Activated CD8-positive, alpha-beta T cell treated with anti-CD3 and anti-CD28 coated beads, Interleukin-2, amount 10 ng/mL, durations not matched to agents 7 days and 5 days (primary cell): ENCODE measurements around the gene LSM14A. TPM values are rescaled to one million over a fixed set of nuclear protein-coding genes. Genes with fewer than 3 reads are reported as not detected.

Source experiments
- ATAC-seq: fragments of 150-1000 bp; cut with Tn5 transposase; one replicate; pipeline ENCODE4 v1.10.0; 2021; ENCODE audit warnings: moderate library complexity
- CTCF ChIA-PET: fragments of 350-600 bp; sonication (Branson Sonifier 250); formaldehyde crosslinking; loops from one replicate; lab custom pipeline; 2021; ENCODE audit warnings: antibody characterized with exemption; lab: Charles Lee
- POLR2A ChIA-PET: fragments of 350-600 bp; sonication (Branson Sonifier 250); formaldehyde crosslinking; loops from one replicate; lab custom pipeline; 2021; ENCODE audit warnings: antibody characterized with exemption; lab: Charles Lee
- DNase-seq: peaks from one replicate; pipeline ENCODE4 v3.0.0-alpha.2; 2020
- H3K27ac Mint-ChIP-seq: one replicate; pipeline ENCODE4 v1.8.0; 2021; ENCODE audit warnings: mild to moderate bottlenecking, mixed read lengths
- H3K27me3 Mint-ChIP-seq: one replicate; pipeline ENCODE4 v1.8.0; 2021; ENCODE audit warnings: low read depth, mixed read lengths
- H3K36me3 Mint-ChIP-seq: one replicate; pipeline ENCODE4 v1.8.0; 2021; ENCODE audit warnings: low read depth, mixed read lengths
- H3K4me1 Mint-ChIP-seq: one replicate; pipeline ENCODE4 v1.8.0; 2021; ENCODE audit warnings: low read depth, mixed read lengths
- H3K4me3 Mint-ChIP-seq: one replicate; pipeline ENCODE4 v1.8.0; 2021; ENCODE audit warnings: mild to moderate bottlenecking, mixed read lengths
- H3K9me3 Mint-ChIP-seq: one replicate; pipeline ENCODE4 v1.8.0; 2022; ENCODE audit warnings: mixed read lengths; ENCODE audit not compliant: insufficient read depth
- total RNA-seq, 2 experiments: library from RNA; stranded (reverse); gene quantifications; one replicate each; pipeline ENCODE4 v1.2.3, GENCODE V29; 2021

Gene LSM14A
- total RNA-seq, 2 experiments from 2014 or later = 133 to 139 TPM

- Mint-ChIP-seq H3K27ac (peak overlapping the region; percentile 71), H3K27me3 (no peaks in the 10 kb centered on the region), H3K36me3 (peaks cover 69% of the 10 kb centered on the region), H3K4me3 (no peak overlapping the region), H3K4me1 (peaks cover 40% of the 10 kb centered on the region), H3K9me3 (no peaks in the 10 kb centered on the region)
- ATAC-seq = no peak
- POLR2A ChIA-PET = no interaction called here
- CTCF ChIA-PET = interaction anchor here (1.0 to 1.5 kb wide), 4 partner anchors 11 to 128 kb away, joined by 3 to 9 read pairs (median 6); no protein-coding TSS in a partner anchor
- no peak for DNase-seq
These were observed 46.5 kb downstream of the LSM14A start for GRCh38 chr19:34218818-34219164.

GRCh38 chr19:34220472-34221063, 48.3 kb downstream of the LSM14A start:
- Mint-ChIP-seq H3K4me3 (no peak overlapping the region), H3K4me1 (peaks cover 47% of the 10 kb centered on the region), H3K9me3 (no peaks in the 10 kb centered on the region), H3K36me3 (peaks cover 75% of the 10 kb centered on the region), H3K27ac (no peak overlapping the region), H3K27me3 (no peaks in the 10 kb centered on the region)
- peak; percentile 38 for ATAC-seq
- POLR2A ChIA-PET = no interaction called here
- CTCF ChIA-PET = interaction anchor here (0.7 to 1.5 kb wide), 9 partner anchors 8 to 114 kb away, joined by 3 to 7 read pairs (median 4); no protein-coding TSS in a partner anchor
- DNase-seq = peak; percentile 72

- CTCF ChIA-PET = interaction anchor here (0.5 to 1.1 kb wide), 6 partner anchors 11 to 280 kb away, joined by 3 to 4 read pairs (median 4); no protein-coding TSS in a partner anchor
- POLR2A ChIA-PET = interaction anchor here (0.7 to 1.0 kb wide), 2 partner anchors 35 to 51 kb away, joined by 3 read pairs; partner anchors contain the start of gene LSM14A
- H3K4me3 Mint-ChIP-seq = no peak overlapping the region
- DNase-seq = no peak
- no peak for ATAC-seq
- H3K36me3 Mint-ChIP-seq = peaks cover 79% of the 10 kb centered on the region
- no peaks in the 10 kb centered on the region for H3K27me3 Mint-ChIP-seq
- H3K9me3 Mint-ChIP-seq = no peaks in the 10 kb centered on the region
- H3K4me1 Mint-ChIP-seq = peaks cover 55% of the 10 kb centered on the region
- H3K27ac Mint-ChIP-seq = no peak overlapping the region
These were observed 50.1 kb downstream of the LSM14A start for GRCh38 chr19:34222386-34222785.

GRCh38 chr19:34224996-34225658, 52.8 kb downstream of the LSM14A start:
- no peaks in the 10 kb centered on the region for H3K27me3 Mint-ChIP-seq
- ChIA-PET CTCF (interaction anchor here (0.9 to 1.8 kb wide), 4 partner anchors 20 to 121 kb away, joined by 3 to 7 read pairs (median 4); no protein-coding TSS in a partner anchor), POLR2A (interaction anchor here (1.7 kb wide), 1 partner anchor 52 kb away, joined by 7 read pairs; the partner anchor contains the start of gene LSM14A)
- DNase-seq = no peak
- H3K27ac Mint-ChIP-seq = no peak overlapping the region
- H3K4me3 Mint-ChIP-seq = no peak overlapping the region
- no peak for ATAC-seq
- no peaks in the 10 kb centered on the region for H3K9me3 Mint-ChIP-seq
- peaks cover 40% of the 10 kb centered on the region for H3K4me1 Mint-ChIP-seq
- peaks cover 77% of the 10 kb centered on the region for H3K36me3 Mint-ChIP-seq

GRCh38 chr19:34225659-34226015, 53.3 kb downstream of the LSM14A start:
- no peaks in the 10 kb centered on the region for H3K27me3 Mint-ChIP-seq
- peaks cover 77% of the 10 kb centered on the region for H3K36me3 Mint-ChIP-seq
- H3K4me3 Mint-ChIP-seq = no peak overlapping the region
- ATAC-seq = no peak
- ChIA-PET POLR2A (interaction anchor here (0.7 to 1.7 kb wide), 2 partner anchors 53 to 54 kb away, joined by 4 to 7 read pairs; partner anchors contain the start of gene LSM14A), CTCF (interaction anchor here (0.7 to 1.8 kb wide), 5 partner anchors 21 to 121 kb away, joined by 3 to 7 read pairs (median 3); no protein-coding TSS in a partner anchor)
- H3K4me1 Mint-ChIP-seq = peaks cover 36% of the 10 kb centered on the region
- H3K27ac Mint-ChIP-seq = no peak overlapping the region
- DNase-seq = no peak
- no peaks in the 10 kb centered on the region for H3K9me3 Mint-ChIP-seq

GRCh38 chr19:34226036-34226435, 53.7 kb downstream of the LSM14A start:
- ATAC-seq = peak; percentile 47
- DNase-seq = no peak
- no peaks in the 10 kb centered on the region for H3K27me3 Mint-ChIP-seq
- peaks cover 79% of the 10 kb centered on the region for H3K36me3 Mint-ChIP-seq
- no peak overlapping the region for H3K4me3 Mint-ChIP-seq
- no peaks in the 10 kb centered on the region for H3K9me3 Mint-ChIP-seq
- POLR2A ChIA-PET = interaction anchor here (0.7 to 1.7 kb wide), 2 partner anchors 53 to 55 kb away, joined by 4 to 7 read pairs; partner anchors contain the start of gene LSM14A
- CTCF ChIA-PET = interaction anchor here (0.7 to 1.8 kb wide), 6 partner anchors 21 to 121 kb away, joined by 3 to 7 read pairs (median 3); no protein-coding TSS in a partner anchor
- H3K4me1 Mint-ChIP-seq = peaks cover 36% of the 10 kb centered on the region
- no peak overlapping the region for H3K27ac Mint-ChIP-seq

- H3K4me3 Mint-ChIP-seq = no peak overlapping the region
- no peak for DNase-seq
- no peaks in the 10 kb centered on the region for H3K9me3 Mint-ChIP-seq
- ChIA-PET POLR2A (no interaction called here), CTCF (interaction anchor here (1.3 kb wide), 1 partner anchor 9 kb away, joined by 6 read pairs; no protein-coding TSS in a partner anchor)
- peaks cover 51% of the 10 kb centered on the region for H3K4me1 Mint-ChIP-seq
- no peak overlapping the region for H3K27ac Mint-ChIP-seq
- H3K27me3 Mint-ChIP-seq = no peaks in the 10 kb centered on the region
- peaks cover 65% of the 10 kb centered on the region for H3K36me3 Mint-ChIP-seq
- ATAC-seq = no peak
These were observed 56.0 kb downstream of the LSM14A start for GRCh38 chr19:34228347-34228746.

GRCh38 chr19:34228762-34229161, 56.5 kb downstream of the LSM14A start:
- ATAC-seq = no peak
- no peak overlapping the region for H3K4me3 Mint-ChIP-seq
- no peak for DNase-seq
- peaks cover 50% of the 10 kb centered on the region for H3K4me1 Mint-ChIP-seq
- no peak overlapping the region for H3K27ac Mint-ChIP-seq
- ChIA-PET CTCF (interaction anchor here (1.3 kb wide), 1 partner anchor 9 kb away, joined by 6 read pairs; no protein-coding TSS in a partner anchor), POLR2A (no interaction called here)
- no peaks in the 10 kb centered on the region for H3K27me3 Mint-ChIP-seq
- peaks cover 62% of the 10 kb centered on the region for H3K36me3 Mint-ChIP-seq
- no peaks in the 10 kb centered on the region for H3K9me3 Mint-ChIP-seq

GRCh38 chr19:34229721-34230120, 57.4 kb downstream of the LSM14A start:
- peaks cover 56% of the 10 kb centered on the region for H3K36me3 Mint-ChIP-seq
- DNase-seq = no peak
- ChIA-PET POLR2A (no interaction called here), CTCF (no interaction called here)
- H3K4me1 Mint-ChIP-seq = peaks cover 47% of the 10 kb centered on the region
- no peak overlapping the region for H3K27ac Mint-ChIP-seq
- H3K4me3 Mint-ChIP-seq = no peak overlapping the region
- no peak for ATAC-seq
- H3K27me3 Mint-ChIP-seq = no peaks in the 10 kb centered on the region
- no peaks in the 10 kb centered on the region for H3K9me3 Mint-ChIP-seq

GRCh38 chr19:34230820-34231219, 58.5 kb downstream of the LSM14A start:
- H3K9me3 Mint-ChIP-seq = no peaks in the 10 kb centered on the region
- ChIA-PET POLR2A (no interaction called here), CTCF (interaction anchor here (1.0 kb wide), 1 partner anchor 112 kb away, joined by 3 read pairs; no protein-coding TSS in a partner anchor)
- H3K4me3 Mint-ChIP-seq = no peak overlapping the region
- H3K4me1 Mint-ChIP-seq = peaks cover 36% of the 10 kb centered on the region
- H3K27ac Mint-ChIP-seq = no peak overlapping the region
- ATAC-seq (no peak), DNase-seq (no peak)
- H3K27me3 Mint-ChIP-seq = no peaks in the 10 kb centered on the region
- H3K36me3 Mint-ChIP-seq = peaks cover 51% of the 10 kb centered on the region

GRCh38 chr19:34231439-34231838, 59.1 kb downstream of the LSM14A start:
- Mint-ChIP-seq H3K4me3 (no peak overlapping the region), H3K27me3 (no peaks in the 10 kb centered on the region), H3K27ac (no peak overlapping the region), H3K9me3 (no peaks in the 10 kb centered on the region), H3K36me3 (peaks cover 47% of the 10 kb centered on the region), H3K4me1 (peaks cover 30% of the 10 kb centered on the region)
- no peak for DNase-seq
- POLR2A ChIA-PET = no interaction called here
- no peak for ATAC-seq
- CTCF ChIA-PET = interaction anchor here (1.0 to 2.0 kb wide), 2 partner anchors 12 to 111 kb away, joined by 3 to 9 read pairs; no protein-coding TSS in a partner anchor
